CD4-positive, alpha-beta T cell treated with Interleukin-6 for 4 hours (primary cell): ENCODE measurements around the gene CACNA2D3.
"Not testable (repeated sequence)": the region's sequence is repeated elsewhere in the genome, so short reads cannot be mapped to it uniquely, and the experiment has no call there.

Experiments
- DNase-seq: peaks from one replicate; pipeline ENCODE4 v3.0.0-alpha.2; 2020; ENCODE audit warnings: mixed read lengths

Gene CACNA2D3

DNA sequence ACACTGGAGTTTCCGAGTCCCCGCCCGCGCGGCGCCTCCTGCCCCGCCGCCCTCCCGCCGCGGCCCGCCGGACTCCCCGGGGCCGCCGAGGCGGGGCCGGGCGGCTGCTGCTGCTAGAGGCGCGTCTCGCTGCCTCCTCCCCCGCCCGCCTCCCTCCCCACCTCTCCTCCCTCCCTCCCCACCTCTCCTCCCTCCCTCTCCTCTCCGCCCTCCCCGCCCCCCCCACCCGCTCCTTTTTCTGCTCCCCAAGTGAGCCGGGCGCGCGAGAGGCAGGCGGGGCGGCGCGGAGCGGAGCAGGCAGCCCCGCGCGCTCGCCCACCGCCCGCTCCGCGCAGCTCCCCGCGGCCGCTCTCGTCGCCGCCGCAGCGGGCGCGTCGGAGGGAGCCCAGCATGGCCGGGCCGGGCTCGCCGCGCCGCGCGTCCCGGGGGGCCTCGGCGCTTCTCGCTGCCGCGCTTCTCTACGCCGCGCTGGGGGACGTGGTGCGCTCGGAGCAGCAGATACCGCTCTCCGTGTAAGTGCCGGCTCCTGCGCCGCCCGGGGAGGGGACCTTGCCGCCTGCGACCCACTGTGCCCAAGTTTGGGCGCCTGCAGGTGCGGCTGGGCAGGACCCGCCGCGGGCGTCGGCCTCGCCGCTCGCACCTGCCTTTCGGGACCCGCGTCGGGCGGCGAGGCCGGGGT, at the start of gene CACNA2D3:
Gene CACNA2D3, plus strand, starts transcription at position 229 of the 679 bp plus-strand sequence.
- no peak for DNase-seq

GRCh38 chr3:54073386-54073785, 49.0 kb upstream of the CACNA2D3 start:
- DNase-seq, result no peak

GRCh38 chr3:54079314-54079713, 43.0 kb upstream of the CACNA2D3 start:
- DNase-seq, result no peak

- no peak for DNase-seq
These were observed 42.5 kb upstream of the CACNA2D3 start for GRCh38 chr3:54079730-54080325.

GRCh38 chr3:54083921-54084320, 38.4 kb upstream of the CACNA2D3 start:
- no peak for DNase-seq

- DNase-seq, result no peak
These were observed 36.4 kb upstream of the CACNA2D3 start for GRCh38 chr3:54085936-54086335.

DNA sequence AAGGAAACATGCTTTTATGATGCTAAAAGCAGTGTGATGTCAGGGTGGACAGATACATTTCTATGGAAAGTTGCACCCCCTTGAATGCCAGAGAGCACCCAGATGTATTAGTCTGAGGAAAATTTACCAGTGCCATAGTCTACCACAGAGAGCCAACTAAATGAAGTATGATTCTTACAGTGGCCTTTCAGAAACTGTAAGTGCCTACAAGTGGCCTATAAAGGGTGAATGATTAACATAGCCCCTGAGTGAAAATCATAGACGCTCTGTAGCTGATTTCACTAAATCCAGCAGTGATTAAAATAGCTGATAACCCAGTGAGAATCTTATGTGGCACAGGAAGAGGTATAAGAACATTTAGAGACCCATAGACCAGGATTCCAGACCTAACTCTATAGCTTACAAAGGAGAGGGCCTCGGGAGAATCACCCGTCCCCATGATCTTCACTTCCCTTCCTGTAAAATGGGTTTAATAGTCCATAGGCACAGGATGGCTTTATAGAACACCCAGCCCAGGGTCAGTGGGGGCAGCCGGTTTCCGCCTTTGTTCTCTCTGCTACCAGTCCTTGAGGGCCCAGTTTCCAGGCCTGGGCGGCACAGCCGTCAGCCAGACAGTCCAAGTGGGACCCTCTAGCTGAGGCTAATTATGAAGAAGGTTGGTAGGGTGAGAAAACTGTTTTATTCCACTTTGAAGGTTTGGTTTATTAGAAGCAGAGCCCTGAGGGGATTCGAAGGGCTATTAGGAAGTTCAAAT, 35.5 kb upstream of the CACNA2D3 start:
- DNase-seq, result no peak

DNA sequence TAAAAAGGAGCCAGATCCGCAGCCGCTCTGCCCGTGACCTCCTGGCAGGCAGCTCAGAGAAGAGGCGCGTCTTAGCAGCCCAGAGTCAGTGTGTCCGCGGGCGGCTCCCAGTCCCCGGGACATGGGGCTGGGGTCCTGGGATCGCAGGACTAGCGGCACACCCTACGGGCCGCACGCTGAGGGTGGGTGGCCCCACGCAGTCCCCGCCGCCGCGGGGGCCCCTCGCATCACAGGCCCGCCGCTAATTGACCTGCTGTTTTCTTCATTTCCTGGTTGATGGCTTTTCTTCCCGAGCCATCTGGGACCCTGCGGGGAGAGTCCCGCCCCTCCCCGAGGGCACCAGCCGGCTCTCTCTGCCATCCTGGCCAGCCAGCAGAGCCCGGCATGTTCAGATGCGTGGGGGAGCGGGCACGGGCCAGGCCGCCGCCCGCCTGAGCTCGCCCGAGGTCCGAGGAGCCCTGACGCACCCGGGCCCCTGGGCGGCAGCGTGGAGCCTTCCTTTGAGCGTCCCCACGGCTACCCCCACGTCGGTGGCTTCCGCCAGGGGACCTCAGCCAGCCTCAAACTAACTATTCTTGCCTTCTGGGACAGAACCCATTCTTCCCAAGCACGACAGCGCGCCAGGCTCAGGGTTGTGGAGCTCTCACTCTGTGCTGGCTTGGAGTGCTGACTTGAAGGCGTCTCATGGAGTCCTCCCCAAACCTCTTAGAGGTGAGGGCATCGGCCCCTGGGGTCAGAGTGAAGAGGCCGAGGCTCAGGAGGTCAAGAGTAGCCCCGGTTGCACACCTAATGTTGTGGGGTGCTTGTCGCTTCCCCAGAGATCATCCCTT, 34.6 kb upstream of the CACNA2D3 start:
- no peak for DNase-seq

DNA sequence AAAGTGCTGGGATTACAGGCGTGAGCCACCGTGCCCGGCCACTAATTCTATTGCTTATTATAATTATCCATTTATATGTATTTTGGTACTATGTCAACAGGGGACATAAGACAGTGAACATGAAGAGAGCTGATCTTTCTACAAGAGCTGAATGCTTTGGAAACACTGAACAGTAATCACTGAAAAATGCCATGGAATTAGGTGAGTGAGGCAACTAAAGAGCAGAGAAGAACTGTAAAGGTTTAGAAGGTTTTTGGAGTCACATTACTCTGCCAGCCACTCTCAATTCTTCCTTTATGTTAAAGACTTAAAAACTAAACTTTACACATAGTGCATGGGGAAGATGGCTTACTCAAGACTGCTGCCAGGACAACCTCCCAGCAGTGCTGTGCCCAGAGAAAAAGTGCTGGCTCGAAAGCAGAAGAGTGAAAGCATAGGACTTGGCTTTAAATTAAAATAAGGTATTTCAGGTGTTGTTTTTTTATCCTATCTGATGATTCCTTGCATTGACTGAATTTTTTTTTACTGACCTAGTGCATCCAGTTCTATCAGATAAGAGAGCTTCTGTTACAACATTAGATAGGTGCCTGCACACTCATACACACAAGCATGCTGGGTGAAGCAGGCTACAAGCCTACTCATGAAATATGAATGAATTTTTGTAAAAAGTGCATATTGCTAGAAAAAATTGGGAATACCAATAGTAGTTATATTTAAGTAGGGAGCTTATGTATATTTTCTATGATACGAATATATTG, 28.7 kb upstream of the CACNA2D3 start:
- no peak for DNase-seq

DNA sequence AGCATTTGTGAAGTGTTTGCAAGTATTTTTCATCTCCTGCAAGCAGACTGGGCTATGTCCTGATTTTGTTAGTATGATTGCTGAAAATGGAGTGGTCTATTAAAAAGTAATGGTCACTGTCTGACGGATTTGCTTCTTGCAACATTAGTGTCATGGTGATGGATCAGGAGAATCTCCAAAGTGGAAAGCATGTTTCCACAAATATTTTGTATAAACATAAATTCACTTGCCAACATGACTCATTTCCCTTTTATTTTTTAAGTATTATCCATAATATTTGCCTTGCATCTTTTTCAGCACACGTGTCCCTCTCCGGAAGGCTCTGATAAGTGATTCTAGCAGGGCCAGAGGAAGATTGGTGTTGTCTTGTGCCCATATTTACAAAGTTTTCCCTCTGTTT, 27.4 kb upstream of the CACNA2D3 start:
- DNase-seq, result no peak

- no peak for DNase-seq
These were observed 23.0 kb upstream of the CACNA2D3 start for GRCh38 chr3:54099381-54099780.

DNA sequence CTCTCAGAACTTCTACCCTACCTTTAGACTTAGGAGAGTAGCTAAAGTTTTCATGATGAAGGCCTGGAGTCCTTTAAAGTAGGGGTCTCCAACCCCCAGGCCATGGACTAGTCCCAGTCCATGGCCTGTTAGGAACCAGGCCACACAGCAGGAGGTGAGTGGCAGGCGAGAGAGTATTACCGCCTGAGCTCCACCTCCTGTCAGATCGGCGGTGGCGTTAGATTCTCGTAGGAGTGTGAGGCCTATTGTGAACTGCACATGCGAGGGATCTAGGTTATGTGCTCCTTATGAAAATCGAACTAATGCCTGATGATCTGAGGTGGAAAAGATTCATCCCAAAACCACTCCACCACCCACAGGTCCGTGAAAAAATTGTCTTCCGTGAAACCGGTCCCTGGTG, 18.3 kb upstream of the CACNA2D3 start:
- DNase-seq, result no peak

- not testable (repeated sequence) for DNase-seq
These were observed 6.2 kb upstream of the CACNA2D3 start for GRCh38 chr3:54116129-54116528.

- no peak for DNase-seq
These were observed 1.5 kb upstream of the CACNA2D3 start for GRCh38 chr3:54120657-54121413.

GRCh38 chr3:54121414-54122323, 683 bp upstream of the CACNA2D3 start:
- DNase-seq, result no peak

DNA sequence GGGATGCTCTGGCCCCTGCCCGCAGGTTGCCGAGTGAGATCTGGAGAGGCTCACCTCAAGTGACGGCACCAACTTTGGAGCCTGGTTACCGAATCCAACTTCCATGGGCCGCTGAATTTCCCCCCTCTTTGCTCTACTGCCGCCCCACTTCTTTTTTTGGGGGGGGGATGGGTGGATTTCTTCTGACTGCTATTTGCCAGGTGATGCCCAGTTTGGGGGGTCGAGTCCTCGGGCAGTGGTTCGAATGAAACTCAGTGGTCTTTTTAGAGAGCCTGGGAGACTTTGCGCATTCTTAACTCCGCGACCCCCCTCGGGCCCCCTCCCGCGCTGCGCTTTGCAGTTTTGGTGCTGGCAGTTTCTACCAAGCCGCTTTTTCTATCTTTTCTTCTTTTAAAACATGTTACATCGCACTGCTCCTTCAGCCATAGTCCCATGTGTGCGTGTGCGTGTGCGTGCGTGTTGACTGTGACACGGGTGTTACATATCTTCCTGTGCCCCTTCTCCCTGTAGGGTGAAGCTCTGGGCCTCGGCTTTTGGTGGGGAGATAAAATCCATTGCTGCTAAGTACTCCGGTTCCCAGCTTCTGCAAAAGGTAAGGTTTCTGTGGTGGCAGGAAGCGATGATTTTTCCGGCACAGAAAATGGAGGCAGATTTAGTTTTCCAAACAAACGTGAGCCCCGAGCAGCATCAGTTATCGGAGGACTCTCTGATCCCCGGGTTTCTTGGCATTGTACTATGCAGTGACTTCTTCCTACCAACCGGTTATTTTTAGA, 837 bp downstream of the CACNA2D3 start:
- no peak for DNase-seq

- DNase-seq, result no peak
These were observed 1.4 kb downstream of the CACNA2D3 start for GRCh38 chr3:54123776-54124196.

GRCh38 chr3:54125300-54125699, 2.9 kb downstream of the CACNA2D3 start:
- no peak for DNase-seq

GRCh38 chr3:54126551-54126950, 4.2 kb downstream of the CACNA2D3 start:
- DNase-seq, result no peak
